Neural cell (in vitro differentiated cells): Measurements from ENCODE around the gene ENAM. TPM values are rescaled to one million over a fixed set of nuclear protein-coding genes. Genes with fewer than 3 reads are reported as not detected.

Experiments used
- H2AFZ ChIP-seq: fragments of 200-600, 300-800 bp; sonication (generic), shearing (Covaris generic); 2 replicates; pipeline ENCODE4 v1.6.0; 2014; ENCODE audit warnings: low read depth, mild to moderate bottlenecking, antibody characterized with exemption, low read length, moderate library complexity
- H3F3A ChIP-seq: fragments of 200-600 bp; shearing (Covaris generic); 2 replicates; pipeline ENCODE4 v1.6.1; 2016; ENCODE audit warnings: mild to moderate bottlenecking, moderate library complexity, mixed read lengths, antibody characterized with exemption, low read length; ENCODE audit not compliant: insufficient read depth, poor library complexity, severe bottlenecking
- H3K27ac ChIP-seq: fragments of 200-600, 300-800 bp; sonication (generic), shearing (Covaris generic); 2 replicates; pipeline ENCODE4 v1.5.1; 2014; ENCODE audit warnings: mild to moderate bottlenecking, low read length, moderate library complexity
- H3K27me3 ChIP-seq: fragments of 300-800, 200-600 bp; sonication (generic), shearing (Covaris generic); 2 replicates; pipeline ENCODE4 v1.6.0; 2014; ENCODE audit warnings: mild to moderate bottlenecking, low read depth, low read length, moderate library complexity; ENCODE audit not compliant: insufficient read depth
- H3K36me3 ChIP-seq: fragments of 300-800, 200-600 bp; sonication (generic), shearing (Covaris generic); 2 replicates; pipeline ENCODE4 v1.5.1; 2014; ENCODE audit warnings: mild to moderate bottlenecking, antibody characterized with exemption, low read length, moderate library complexity; ENCODE audit not compliant: insufficient read depth
- H3K4me2 ChIP-seq: fragments of 300-800, 200-600 bp; sonication (generic), shearing (Covaris generic); 2 replicates; pipeline ENCODE4 v1.6.0; 2014; ENCODE audit warnings: mild to moderate bottlenecking, low read length
- H3K4me3 ChIP-seq: fragments of 300-800, 200-600 bp; sonication (generic), shearing (Covaris generic); 2 replicates; pipeline ENCODE4 v1.5.1; 2014; ENCODE audit warnings: mild to moderate bottlenecking, low read length, moderate library complexity
- H3K79me2 ChIP-seq: fragments of 200-600 bp; shearing (Covaris generic); replicated peaks from 2 replicates; pipeline ENCODE4 v1.6.0; 2014; ENCODE audit warnings: mild to moderate bottlenecking, low read length, moderate library complexity; ENCODE audit not compliant: insufficient read depth
- H3K9ac ChIP-seq: fragments of 300-800, 200-600 bp; sonication (generic), shearing (Covaris generic); 2 replicates; pipeline ENCODE4 v1.6.1; 2016; ENCODE audit warnings: mild to moderate bottlenecking, low read length, mixed read lengths
- H3K9me2 ChIP-seq: fragments of 200-600 bp; shearing (Covaris generic); 2 replicates; pipeline ENCODE4 v1.6.1; 2016; ENCODE audit warnings: mild to moderate bottlenecking, low read length, mixed read lengths; ENCODE audit not compliant: insufficient read depth
- H3K9me3 ChIP-seq: fragments of 200-600, 300-800 bp; sonication (generic), shearing (Covaris generic); 2 replicates; pipeline ENCODE4 v1.6.1; 2016; ENCODE audit warnings: mild to moderate bottlenecking, mixed run types, low read length, moderate library complexity, mixed read lengths
- H4K20me1 ChIP-seq: fragments of 200-600 bp; shearing (Covaris generic); 2 replicates; pipeline ENCODE4 v1.6.1; 2016; ENCODE audit warnings: mild to moderate bottlenecking, mixed run types; ENCODE audit not compliant: insufficient read depth
- EP300 ChIP-seq: fragments of 450-650 bp; conservative IDR thresholded peaks from 2 replicates; pipeline ENCODE4 v1.6.1; 2014; ENCODE audit warnings: antibody characterized with exemption, mild to moderate bottlenecking, moderate library complexity; ENCODE audit not compliant: poor library complexity, severe bottlenecking
- EZH2 ChIP-seq: fragments of 200-600, 300-800 bp; shearing (Covaris generic), sonication (generic); IDR thresholded peaks from 2 replicates; pipeline ENCODE4 v1.6.1; 2014; ENCODE audit warnings: antibody characterized with exemption, low read length, borderline replicate concordance, mild to moderate bottlenecking; ENCODE audit not compliant: insufficient read depth, poor library complexity, severe bottlenecking
- MXI1 ChIP-seq: fragments of 450-650 bp; conservative IDR thresholded peaks from 2 replicates; pipeline ENCODE4 v1.6.1; 2014; ENCODE audit warnings: antibody characterized with exemption, mild to moderate bottlenecking; ENCODE audit not compliant: poor library complexity, severe bottlenecking
- POLR2AphosphoS5 ChIP-seq: IDR thresholded peaks from 2 replicates; pipeline ENCODE4 v1.6.1; 2012
- RAD21 ChIP-seq: fragments of 450-650 bp; conservative IDR thresholded peaks from 2 replicates; pipeline ENCODE4 v1.6.1; 2014; ENCODE audit warnings: antibody characterized with exemption, mild to moderate bottlenecking, moderate library complexity
- REST ChIP-seq: IDR thresholded peaks from 2 replicates; pipeline ENCODE4 v1.6.1; 2012; ENCODE audit warnings: borderline replicate concordance
- SMC3 ChIP-seq: fragments of 450-650 bp; conservative IDR thresholded peaks from 2 replicates; pipeline ENCODE4 v1.6.1; 2014; ENCODE audit warnings: antibody characterized with exemption, mild to moderate bottlenecking, moderate library complexity; ENCODE audit not compliant: poor library complexity
- TAF1 ChIP-seq: IDR thresholded peaks from 2 replicates; pipeline ENCODE4 v1.6.1; 2012; ENCODE audit warnings: low read depth
- polyA plus RNA-seq: library from polyadenylated mRNA; depleted of rRNA; stranded (reverse); fragments of >200 nt; gene quantifications from 2 replicates; pipeline ENCODE4 v1.2.3, GENCODE V29; 2014
- TF ChIP-seq, protein P1 (sequence below): fragments of 450-650 bp; IDR thresholded peaks from 2 replicates; pipeline ENCODE4 v1.5.1; 2014; ENCODE audit warnings: antibody characterized with exemption, mild to moderate bottlenecking, moderate library complexity; ENCODE audit not compliant: poor library complexity, severe bottlenecking

The ENAM gene
- polyA plus RNA-seq, 1 donor from 2014 or later: not detected

- no peak overlapping the region for H3K4me3 ChIP-seq
- no peak overlapping the region for H3K9ac ChIP-seq
- H2AFZ ChIP-seq: no peak overlapping the region
- no peaks in the 10 kb centered on the region for H4K20me1 ChIP-seq
- no peaks in the 10 kb centered on the region for H3K9me3 ChIP-seq
- no peaks in the 10 kb centered on the region for H3F3A ChIP-seq
- TF ChIP-seq SMC3: no peak
- no peak for TF ChIP-seq REST
- TF ChIP-seq, protein P1, sequence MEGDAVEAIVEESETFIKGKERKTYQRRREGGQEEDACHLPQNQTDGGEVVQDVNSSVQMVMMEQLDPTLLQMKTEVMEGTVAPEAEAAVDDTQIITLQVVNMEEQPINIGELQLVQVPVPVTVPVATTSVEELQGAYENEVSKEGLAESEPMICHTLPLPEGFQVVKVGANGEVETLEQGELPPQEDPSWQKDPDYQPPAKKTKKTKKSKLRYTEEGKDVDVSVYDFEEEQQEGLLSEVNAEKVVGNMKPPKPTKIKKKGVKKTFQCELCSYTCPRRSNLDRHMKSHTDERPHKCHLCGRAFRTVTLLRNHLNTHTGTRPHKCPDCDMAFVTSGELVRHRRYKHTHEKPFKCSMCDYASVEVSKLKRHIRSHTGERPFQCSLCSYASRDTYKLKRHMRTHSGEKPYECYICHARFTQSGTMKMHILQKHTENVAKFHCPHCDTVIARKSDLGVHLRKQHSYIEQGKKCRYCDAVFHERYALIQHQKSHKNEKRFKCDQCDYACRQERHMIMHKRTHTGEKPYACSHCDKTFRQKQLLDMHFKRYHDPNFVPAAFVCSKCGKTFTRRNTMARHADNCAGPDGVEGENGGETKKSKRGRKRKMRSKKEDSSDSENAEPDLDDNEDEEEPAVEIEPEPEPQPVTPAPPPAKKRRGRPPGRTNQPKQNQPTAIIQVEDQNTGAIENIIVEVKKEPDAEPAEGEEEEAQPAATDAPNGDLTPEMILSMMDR: no peak
- TF ChIP-seq RAD21: no peak
- no peak for TF ChIP-seq TAF1
- TF ChIP-seq EP300: no peak
- no peak for TF ChIP-seq POLR2AphosphoS5
- H3K27me3 ChIP-seq: no peaks in the 10 kb centered on the region
- H3K79me2 ChIP-seq: no peaks in the 10 kb centered on the region
- H3K27ac ChIP-seq: no peak overlapping the region
- no peaks in the 10 kb centered on the region for H3K9me2 ChIP-seq
- H3K4me2 ChIP-seq: no peak overlapping the region
- no peaks in the 10 kb centered on the region for H3K36me3 ChIP-seq
Measured at GRCh38 chr4:70674191-70674590, 45.6 kb downstream of the ENAM start.

- no peaks in the 10 kb centered on the region for H3F3A ChIP-seq
- no peaks in the 10 kb centered on the region for H4K20me1 ChIP-seq
- TF ChIP-seq EZH2: no peak
- TF ChIP-seq REST: no peak
- no peak for TF ChIP-seq SMC3
- no peak for TF ChIP-seq RAD21
- TF ChIP-seq MXI1: no peak
- TF ChIP-seq EP300: no peak
- TF ChIP-seq POLR2AphosphoS5: no peak
- TF ChIP-seq TAF1: no peak
- TF ChIP-seq, protein P1: no peak
- H3K9me3 ChIP-seq: no peaks in the 10 kb centered on the region
- no peak overlapping the region for H3K27ac ChIP-seq
- H3K4me3 ChIP-seq: no peak overlapping the region
- no peaks in the 10 kb centered on the region for H3K36me3 ChIP-seq
- no peak overlapping the region for H3K9ac ChIP-seq
- H3K9me2 ChIP-seq: no peaks in the 10 kb centered on the region
- H3K27me3 ChIP-seq: no peaks in the 10 kb centered on the region
- no peak overlapping the region for H2AFZ ChIP-seq
- no peaks in the 10 kb centered on the region for H3K79me2 ChIP-seq
- no peak overlapping the region for H3K4me2 ChIP-seq
Measured at GRCh38 chr4:70674731-70675130, 46.2 kb downstream of the ENAM start.
